K562 (cell line): Measurements from ENCODE around the gene C15orf62. TPM values are rescaled to one million over a fixed set of nuclear protein-coding genes. Genes with fewer than 3 reads are reported as not detected.

Experiments used
- ATAC-seq: fragments of 200-7000 bp; cut with Tn5 transposase; 3 replicates; pipeline ENCODE4 v1.9.1; 2020; ENCODE audit warnings: moderate library complexity
- BruUV-seq: library from RNA; stranded (reverse); fragments of 400-500 nt; replicated peaks from 2 replicates; lab custom pipeline; 2021; lab: Mats Ljungman, UMichigan
- CTCF ChIA-PET: fragments of 300-600 bp; formaldehyde crosslinking; extraction: SDS; loops from one replicate; lab custom pipeline; 2021; ENCODE audit warnings: low intra/inter-chr PET ratio; lab: Yijun Ruan, JAX
- POLR2A ChIA-PET: fragments of 300-600, 350-650 bp; sonication (Branson Sonifier 250); formaldehyde crosslinking; extraction: SDS; loops from one replicate; lab custom pipeline; 2021; ENCODE audit warnings: antibody characterized with exemption, inconsistent platforms; lab: Yijun Ruan, JAX
- DNase-seq, 4 experiments: peaks; one replicate each; pipeline versions ENCODE4 v3.0.0 to v3.0.0-alpha.2; 2011 to 2018; ENCODE audit warnings: low spot score in 3 of 4, mixed read lengths in 3 of 4; ENCODE audit errors: extremely low read depth in 1 of 4
- FAIRE-seq: peaks from 2 replicates; lab custom pipeline; 2011; peaks lifted over from hg19 to GRCh38; lab: Jason Lieb, UNC
- H2AFZ ChIP-seq: 2 replicates; pipeline ENCODE4 v1.6.0; 2011; ENCODE audit warnings: low read depth, low read length, control low read depth, inconsistent platforms
- H3K27ac ChIP-seq: fragments of 200-600 bp; 3 replicates; pipeline ENCODE4 v1.8.0; 2011; ENCODE audit warnings: low read depth, mild to moderate bottlenecking, control low read depth, inconsistent platforms, low read length, moderate library complexity, mixed read lengths; ENCODE audit errors: extremely low read depth
- H3K27me3 ChIP-seq, 2 experiments: fragments of 300-600 bp in 1 of 2; 2 replicates in 1 of 2; 3 replicates in 1 of 2; pipeline versions ENCODE4 v1.6.0 to v1.8.0; 2011; ENCODE audit warnings: inconsistent platforms in 2 of 2, low read length in 2 of 2, mild to moderate bottlenecking in 1 of 2, mixed read lengths in 1 of 2, moderate library complexity in 1 of 2; ENCODE audit not compliant: control insufficient read depth in 2 of 2, insufficient read depth in 2 of 2
- H3K36me3 ChIP-seq: fragments of 300-600 bp; 3 replicates; pipeline ENCODE4 v1.8.0; 2011; ENCODE audit warnings: mild to moderate bottlenecking, low read length, inconsistent platforms; ENCODE audit not compliant: control insufficient read depth, insufficient read depth
- H3K4me1 ChIP-seq, 2 experiments: fragments of 200-600 bp in 1 of 2; replicated peaks in 1 of 2; 2 replicates in 1 of 2; 3 replicates in 1 of 2; pipeline versions ENCODE4 v1.5.1 to v1.8.0; 2011; ENCODE audit warnings: inconsistent platforms in 2 of 2, low read length in 2 of 2, mild to moderate bottlenecking in 1 of 2, mixed read lengths in 1 of 2, moderate library complexity in 1 of 2; ENCODE audit not compliant: control insufficient read depth in 2 of 2, insufficient read depth in 2 of 2
- H3K4me2 ChIP-seq: 2 replicates; pipeline ENCODE4 v1.6.1; 2011; ENCODE audit warnings: low read length, control low read depth, inconsistent platforms, mixed read lengths; ENCODE audit not compliant: insufficient read depth
- H3K4me3 ChIP-seq: fragments of 200-600 bp; sonication (generic), shearing (Covaris generic); 2 replicates; pipeline ENCODE4 v1.5.1; 2016; ENCODE audit warnings: control low read depth, inconsistent platforms
- H3K79me2 ChIP-seq: fragments of 200-600 bp; 3 replicates; pipeline ENCODE4 v1.8.0; 2011; ENCODE audit warnings: low read length, inconsistent platforms; ENCODE audit not compliant: control insufficient read depth, insufficient read depth
- H3K9ac ChIP-seq, 2 experiments: 2 replicates each; pipeline versions ENCODE4 v1.6.0 to v1.6.1; 2011; ENCODE audit warnings: low read depth in 2 of 2, low read length in 2 of 2, control low read depth in 1 of 2, inconsistent platforms in 1 of 2, mild to moderate bottlenecking in 1 of 2, mixed read lengths in 1 of 2; ENCODE audit not compliant: insufficient read depth in 1 of 2
- H3K9me1 ChIP-seq: one replicate; pipeline ENCODE4 v1.6.0; 2011; ENCODE audit warnings: inconsistent platforms, mild to moderate bottlenecking, low read length, moderate library complexity; ENCODE audit not compliant: control insufficient read depth, insufficient read depth
- H3K9me3 ChIP-seq: replicated peaks from 2 replicates; pipeline ENCODE4 v1.5.1; 2011; ENCODE audit warnings: low read depth, low read length, inconsistent platforms; ENCODE audit not compliant: control insufficient read depth, insufficient read depth
- H4K20me1 ChIP-seq: replicated peaks from 2 replicates; pipeline ENCODE4 v1.6.1; 2011; ENCODE audit warnings: low read length, inconsistent platforms, mixed read lengths; ENCODE audit not compliant: control insufficient read depth, insufficient read depth
- EP400 ChIP-seq: fragments of 450-650 bp; IDR thresholded peaks from 2 replicates; pipeline ENCODE4 v1.6.1; 2017; ENCODE audit warnings: antibody characterized with exemption, mild to moderate bottlenecking, moderate library complexity
- GTF2A2 ChIP-seq: IDR thresholded peaks from 2 replicates; pipeline ENCODE4 v1.6.1; 2016; ENCODE audit warnings: mild to moderate bottlenecking, missing genetic modification characterization, missing compliant biosample characterization
- NFIC ChIP-seq: fragments of 450-650 bp; IDR thresholded peaks from 2 replicates; pipeline ENCODE4 v1.6.1; 2017; ENCODE audit warnings: mild to moderate bottlenecking, inconsistent platforms
- NFRKB ChIP-seq: fragments of 450-650 bp; IDR thresholded peaks from 2 replicates; pipeline ENCODE4 v1.6.1; 2016; ENCODE audit warnings: low read depth
- TBL1XR1 ChIP-seq, 2 experiments: IDR thresholded peaks; 2 replicates each; pipeline ENCODE4 v1.6.1; 2012; ENCODE audit warnings: improper control_type of control experiment in 2 of 2, low read length in 2 of 2, mild to moderate bottlenecking in 1 of 2
- TEAD4 ChIP-seq, 2 experiments: sonication (generic) in 1 of 2; formaldehyde crosslinking in 1 of 2; IDR thresholded peaks; 2 replicates each; pipeline versions ENCODE4 v1.6.1 to v1.8.0; 2012 to 2022; ENCODE audit warnings: borderline replicate concordance in 1 of 2, inconsistent platforms in 1 of 2, low read length in 1 of 2, mild to moderate bottlenecking in 1 of 2, missing genetic modification reagents in 1 of 2
- ZNF3 ChIP-seq: fragments of 250-450 bp; sonication (Bioruptor Pico); IDR thresholded peaks from 2 replicates; pipeline ENCODE4 v1.5.0; 2021; ENCODE audit warnings: mild to moderate bottlenecking, moderate library complexity
- ZNF696 ChIP-seq: fragments of 250-450 bp; sonication (Bioruptor Pico); conservative IDR thresholded peaks from 2 replicates; pipeline ENCODE4 v1.4.0; 2020; ENCODE audit warnings: mild to moderate bottlenecking, moderate library complexity
- WGBS: fragments of 100-300 bp; shearing (Covaris generic); methylation state at CpG from one replicate; pipeline ENCODE4 v1.1.6; 2016; ENCODE audit warnings: low coverage, mixed read lengths; ENCODE audit not compliant: insufficient coverage; ENCODE audit errors: missing lambda C conversion rate; 5-methylcytosine and 5-hydroxymethylcytosine counted together
- in situ Hi-C: fragments of 300-500 bp; cut with MboI; formaldehyde crosslinking; loops from 4 replicates; pipeline ENCODE4 v1.15.0; 2018; ENCODE audit warnings: inconsistent platforms, mixed read lengths
- intact Hi-C: fragments of 100-400 bp; cut with micrococcal nuclease; formaldehyde crosslinking; loops from 2 replicates; pipeline ENCODE4 v1.14.2; 2022
- polyA plus RNA-seq, 8 experiments: library from polyadenylated mRNA; depleted of rRNA in 4 of 8; stranded (reverse) in 5 of 8; unstranded in 3 of 8; fragments of >200 nt; fragmentation: Nextera tagmentation in 2 of 8; fragmentation: Illumina TruSeq in 1 of 8; extraction: Ambion mirVana in 2 of 8; extraction: Trizol in 1 of 8; gene quantifications; 2 replicates each; pipeline versions ENCODE4 v1.2.1 to v1.2.3, GENCODE V29; 2011 to 2014; ENCODE audit warnings: inconsistent platforms in 1 of 8, missing spikeins in 1 of 8
- total RNA-seq, 7 experiments: library from RNA; depleted of rRNA in 6 of 7; stranded (reverse); fragments of >200 nt in 6 of 7; fragmentation: Illumina TruSeq in 2 of 7; extraction: Trizol in 2 of 7; gene quantifications; 2 replicates each; pipeline versions ENCODE4 v1.2.1 to v1.2.3, GENCODE V29; 2011 to 2021; ENCODE audit warnings: low replicate concordance in 1 of 7
- TF ChIP-seq, protein P1 (sequence below), 2 experiments: IDR thresholded peaks; 2 replicates each; pipeline ENCODE4 v1.6.1; 2011; ENCODE audit warnings: borderline replicate concordance in 1 of 2, control low read depth in 1 of 2, low read depth in 1 of 2, low read length in 1 of 2, mild to moderate bottlenecking in 1 of 2, mixed read lengths in 1 of 2, moderate library complexity in 1 of 2; ENCODE audit not compliant: insufficient read depth in 1 of 2, insufficient read length in 1 of 2, poor library complexity in 1 of 2, severe bottlenecking in 1 of 2; ENCODE audit errors: extremely low read depth in 1 of 2
- TF ChIP-seq, protein P2 (sequence below): sonication (generic); formaldehyde crosslinking; IDR thresholded peaks from 2 replicates; pipeline ENCODE4 v1.8.0; 2023; ENCODE audit warnings: mild to moderate bottlenecking, missing genetic modification reagents

The C15orf62 gene
- total and polyA plus RNA-seq, 9 of the 15 experiments (the other 6 are each of a cell fraction or from before 2014, with no cell fraction given): 0.01 to 0.76 (median 0.30) TPM; not detected in 1

DNA sequence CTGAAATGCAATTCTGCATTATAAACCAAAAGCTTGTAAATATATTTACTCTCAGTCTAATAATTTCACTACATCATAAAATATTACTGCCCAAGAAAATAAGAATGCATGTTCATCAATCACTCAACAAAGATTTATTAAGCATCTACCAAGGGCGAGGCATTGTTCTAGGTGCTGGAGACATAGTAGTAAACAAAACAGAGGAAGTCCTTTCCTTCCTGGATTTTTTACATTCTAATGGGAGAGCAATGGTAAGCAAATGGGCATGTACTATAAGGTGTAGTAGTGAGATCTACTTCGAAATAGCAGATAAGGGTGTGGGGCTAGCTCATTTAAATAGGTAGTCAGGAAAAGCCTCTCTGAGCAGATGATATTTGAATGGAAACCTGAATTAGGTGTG lies 26.3 kb downstream of the C15orf62 start:
- intact Hi-C loops: no loop called here
- DNase-seq (no peak), ATAC-seq (no peak), FAIRE-seq (no peak)
- CTCF ChIA-PET: no interaction called here
- TF ChIP-seq GTF2A2 (tag) (no peak), EP400 (no peak), ZNF3 (CRISPR knock-in tag) (no peak), TBL1XR1 (IDR thresholded peaks at IDR 0.05; ENCODE audit: low read length in 2 of 2) (no peak), TEAD4 (IDR thresholded peaks at IDR 0.05; ENCODE audit: low read length) (no peak), TEAD4 (CRISPR knock-in tag; IDR thresholded peaks at IDR 0.05; ENCODE audit: borderline replicate concordance) (no peak), NFRKB (no peak), NFIC (no peak), ZNF696 (no peak)
- TF ChIP-seq, protein P1, sequence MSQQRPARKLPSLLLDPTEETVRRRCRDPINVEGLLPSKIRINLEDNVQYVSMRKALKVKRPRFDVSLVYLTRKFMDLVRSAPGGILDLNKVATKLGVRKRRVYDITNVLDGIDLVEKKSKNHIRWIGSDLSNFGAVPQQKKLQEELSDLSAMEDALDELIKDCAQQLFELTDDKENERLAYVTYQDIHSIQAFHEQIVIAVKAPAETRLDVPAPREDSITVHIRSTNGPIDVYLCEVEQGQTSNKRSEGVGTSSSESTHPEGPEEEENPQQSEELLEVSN (IDR thresholded peaks at IDR 0.05; ENCODE audit: borderline replicate concordance in 1 of 2, extremely low read depth in 1 of 2, insufficient read depth in 1 of 2, insufficient read length in 1 of 2, low read depth in 1 of 2, low read length in 1 of 2, poor library complexity in 1 of 2, severe bottlenecking in 1 of 2): no peak
- TF ChIP-seq, protein P2, sequence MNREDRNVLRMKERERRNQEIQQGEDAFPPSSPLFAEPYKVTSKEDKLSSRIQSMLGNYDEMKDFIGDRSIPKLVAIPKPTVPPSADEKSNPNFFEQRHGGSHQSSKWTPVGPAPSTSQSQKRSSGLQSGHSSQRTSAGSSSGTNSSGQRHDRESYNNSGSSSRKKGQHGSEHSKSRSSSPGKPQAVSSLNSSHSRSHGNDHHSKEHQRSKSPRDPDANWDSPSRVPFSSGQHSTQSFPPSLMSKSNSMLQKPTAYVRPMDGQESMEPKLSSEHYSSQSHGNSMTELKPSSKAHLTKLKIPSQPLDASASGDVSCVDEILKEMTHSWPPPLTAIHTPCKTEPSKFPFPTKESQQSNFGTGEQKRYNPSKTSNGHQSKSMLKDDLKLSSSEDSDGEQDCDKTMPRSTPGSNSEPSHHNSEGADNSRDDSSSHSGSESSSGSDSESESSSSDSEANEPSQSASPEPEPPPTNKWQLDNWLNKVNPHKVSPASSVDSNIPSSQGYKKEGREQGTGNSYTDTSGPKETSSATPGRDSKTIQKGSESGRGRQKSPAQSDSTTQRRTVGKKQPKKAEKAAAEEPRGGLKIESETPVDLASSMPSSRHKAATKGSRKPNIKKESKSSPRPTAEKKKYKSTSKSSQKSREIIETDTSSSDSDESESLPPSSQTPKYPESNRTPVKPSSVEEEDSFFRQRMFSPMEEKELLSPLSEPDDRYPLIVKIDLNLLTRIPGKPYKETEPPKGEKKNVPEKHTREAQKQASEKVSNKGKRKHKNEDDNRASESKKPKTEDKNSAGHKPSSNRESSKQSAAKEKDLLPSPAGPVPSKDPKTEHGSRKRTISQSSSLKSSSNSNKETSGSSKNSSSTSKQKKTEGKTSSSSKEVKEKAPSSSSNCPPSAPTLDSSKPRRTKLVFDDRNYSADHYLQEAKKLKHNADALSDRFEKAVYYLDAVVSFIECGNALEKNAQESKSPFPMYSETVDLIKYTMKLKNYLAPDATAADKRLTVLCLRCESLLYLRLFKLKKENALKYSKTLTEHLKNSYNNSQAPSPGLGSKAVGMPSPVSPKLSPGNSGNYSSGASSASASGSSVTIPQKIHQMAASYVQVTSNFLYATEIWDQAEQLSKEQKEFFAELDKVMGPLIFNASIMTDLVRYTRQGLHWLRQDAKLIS: no peak
- Histone ChIP-seq H2AFZ (no peak overlapping the region), H3K27me3 (no peaks in the 10 kb centered on the region), H3K27ac (no peak overlapping the region), H3K9ac (no peak overlapping the region), H3K4me3 (no peak overlapping the region), H3K36me3 (peaks cover 16% of the 10 kb centered on the region; the same call in 2 of the 3 replicates), H3K79me2 (peaks cover 9% of the 10 kb centered on the region), H3K4me2 (no peak overlapping the region), H3K9me3 (no peaks in the 10 kb centered on the region), H3K9me1 (no peaks in the 10 kb centered on the region), H3K4me1 (peaks cover 0 to 6% of the 10 kb centered on the region in 2 experiments; a peak in 3 of 5 replicates), H4K20me1 (no peaks in the 10 kb centered on the region)
- POLR2A ChIA-PET: interaction anchor here (1.1 to 1.3 kb wide), 2 partner anchors 10 to 11 kb away, joined by 3 to 5 read pairs; no protein-coding TSS in a partner anchor
- in situ Hi-C loops: no loop called here
- BruUV-seq: no TSS peak
- 60% methylated on average over 2 of the region's 2 CpGs for WGBS
